ENCODE results near the gene SLC6A2.

The SLC6A2 gene

GRCh38 chr16:55647798-55648197, 8.0 kb upstream of the SLC6A2 start:
- DNase-seq (ENCODE audit: low read depth), result no peak

- DNase-seq (ENCODE audit: low read depth), result no peak
These were observed 3.7 kb upstream of the SLC6A2 start for GRCh38 chr16:55651841-55652824.

- DNase-seq (ENCODE audit: low read depth), result no peak
These were observed 2.7 kb upstream of the SLC6A2 start for GRCh38 chr16:55653106-55653505.

- no peak for DNase-seq (ENCODE audit: low read depth)
These were observed 349 bp upstream of the SLC6A2 start for GRCh38 chr16:55655381-55655896.

- no peak for DNase-seq (ENCODE audit: low read depth)
These were observed 904 bp downstream of the SLC6A2 start for GRCh38 chr16:55656691-55657092.

GRCh38 chr16:55657616-55658015, 1.8 kb downstream of the SLC6A2 start:
- no peak for DNase-seq (ENCODE audit: low read depth)

GRCh38 chr16:55658898-55659420, 3.2 kb downstream of the SLC6A2 start:
- DNase-seq (ENCODE audit: low read depth), result no peak

- no peak for DNase-seq (ENCODE audit: low read depth)
These were observed 4.2 kb downstream of the SLC6A2 start for GRCh38 chr16:55660026-55660425.

GRCh38 chr16:55660828-55661227, 5.0 kb downstream of the SLC6A2 start:
- DNase-seq (ENCODE audit: low read depth), result no peak

- no peak for DNase-seq (ENCODE audit: low read depth)
These were observed 6.3 kb downstream of the SLC6A2 start for GRCh38 chr16:55661941-55662643.

GRCh38 chr16:55662644-55663031, 6.8 kb downstream of the SLC6A2 start:
- no peak for DNase-seq (ENCODE audit: low read depth)

GRCh38 chr16:55663225-55663624, 7.4 kb downstream of the SLC6A2 start:
- DNase-seq (ENCODE audit: low read depth), result no peak

GRCh38 chr16:55663765-55664677, 8.2 kb downstream of the SLC6A2 start:
- DNase-seq (ENCODE audit: low read depth), result no peak

- DNase-seq (ENCODE audit: low read depth), result no peak
These were observed 9.1 kb downstream of the SLC6A2 start for GRCh38 chr16:55664786-55665407.

GRCh38 chr16:55665511-55665910, 9.7 kb downstream of the SLC6A2 start:
- DNase-seq (ENCODE audit: low read depth), result no peak

- DNase-seq (ENCODE audit: low read depth), result no peak
These were observed 10.2 kb downstream of the SLC6A2 start for GRCh38 chr16:55666012-55666411.

- no peak for DNase-seq (ENCODE audit: low read depth)
These were observed 12.0 kb downstream of the SLC6A2 start for GRCh38 chr16:55667753-55668152.

GRCh38 chr16:55668340-55669281, 12.8 kb downstream of the SLC6A2 start:
- no peak for DNase-seq (ENCODE audit: low read depth)

- no peak for DNase-seq (ENCODE audit: low read depth)
These were observed 15.6 kb downstream of the SLC6A2 start for GRCh38 chr16:55671206-55671973.

Measured in stimulated activated CD8-positive, alpha-beta memory T cell treated with anti-CD3 and anti-CD28 coated beads, Interleukin-7, amount 100 ng/mL, for 24 hours (primary cell).